NCI-H187 (cell line): ENCODE data around the gene ZNF853.

Experiments used
- DNase-seq, 2 experiments: peaks; one replicate each; lab custom pipeline; 2025; lab: John Stamatoyannopoulos, UW

ZNF853 gene

DNA sequence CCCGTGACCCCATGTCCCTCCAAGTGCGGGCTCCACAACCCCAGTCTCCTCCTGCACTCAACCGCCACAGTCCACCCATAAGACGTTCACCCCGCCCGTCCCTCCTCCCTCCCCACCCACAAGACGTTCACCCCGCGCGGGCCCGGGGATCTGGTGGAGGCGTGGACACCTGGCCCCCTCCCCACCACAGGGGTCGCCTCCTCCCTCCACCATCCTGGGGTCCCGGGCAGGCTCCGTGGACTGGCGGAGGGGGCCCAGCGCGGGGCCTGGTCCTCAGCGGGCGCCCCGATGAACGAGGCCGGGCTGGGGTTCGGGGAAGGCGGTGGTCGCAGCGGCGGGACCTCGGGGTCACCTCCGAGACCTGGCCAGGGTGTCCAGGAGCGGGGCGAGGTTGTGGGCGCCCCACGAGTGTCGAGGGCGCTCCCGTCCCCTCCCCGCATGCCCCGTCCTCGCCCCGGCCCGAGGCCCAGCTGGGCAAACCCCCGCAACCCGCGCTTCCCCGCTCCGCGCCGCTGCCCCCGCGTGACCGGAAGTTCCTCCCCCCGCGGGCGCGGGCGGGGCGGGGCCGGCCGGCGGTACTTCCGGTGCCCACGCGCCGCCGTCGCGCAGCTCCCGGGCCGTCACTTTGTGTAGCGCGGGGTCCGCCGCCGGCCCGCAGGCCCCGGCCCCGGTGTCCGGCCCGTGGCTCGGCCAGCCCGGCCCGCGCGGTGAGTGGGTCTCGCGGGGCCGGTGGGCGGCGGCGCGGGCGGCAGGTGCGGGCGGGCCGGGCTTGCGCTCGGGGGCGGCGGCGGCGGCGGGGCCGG lies 21.5 kb downstream of the ZNF853 start, which contains the start of gene ZNF316:
Gene ZNF316 (plus strand): TSS at position 578 of the 803 bp plus-strand sequence. CDS start 5,092 bp downstream, outside the sequence.
- DNase-seq = no peak

DNA sequence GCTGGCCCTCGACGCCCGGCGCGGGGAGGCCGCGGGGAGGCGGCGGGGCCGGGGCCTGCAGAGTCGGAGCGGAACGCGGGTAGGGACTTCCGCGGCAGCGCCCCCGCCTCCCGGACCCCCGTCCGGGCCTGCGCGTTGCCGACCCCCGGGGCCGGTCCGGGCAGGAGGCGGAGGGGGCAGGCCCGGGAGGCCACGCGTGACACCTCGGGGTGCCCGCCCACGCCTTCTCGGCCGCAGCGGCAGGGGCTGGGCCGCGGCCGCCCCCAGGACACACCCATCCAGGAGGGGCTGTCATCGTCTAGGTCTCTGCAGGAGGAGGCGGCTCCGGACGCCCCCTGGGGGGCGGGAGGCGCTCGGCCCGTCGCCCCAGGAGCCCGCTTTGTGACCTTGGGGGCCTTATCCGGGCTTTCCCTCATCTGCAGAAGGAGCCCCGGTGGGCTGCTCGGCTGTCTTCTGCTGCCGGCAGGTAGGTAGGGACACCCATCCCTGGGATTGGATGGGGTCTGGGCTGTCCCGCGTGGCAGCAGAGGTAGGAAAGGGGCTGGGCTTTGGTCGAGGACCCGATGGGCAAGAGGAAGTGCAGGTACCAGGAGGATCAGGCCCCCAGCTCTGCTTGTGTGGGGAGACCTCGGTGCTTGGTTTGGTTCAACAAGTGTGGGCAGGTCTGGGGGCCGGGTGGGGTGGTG lies 22.3 kb downstream of the ZNF853 start:
- DNase-seq = no peak

DNA sequence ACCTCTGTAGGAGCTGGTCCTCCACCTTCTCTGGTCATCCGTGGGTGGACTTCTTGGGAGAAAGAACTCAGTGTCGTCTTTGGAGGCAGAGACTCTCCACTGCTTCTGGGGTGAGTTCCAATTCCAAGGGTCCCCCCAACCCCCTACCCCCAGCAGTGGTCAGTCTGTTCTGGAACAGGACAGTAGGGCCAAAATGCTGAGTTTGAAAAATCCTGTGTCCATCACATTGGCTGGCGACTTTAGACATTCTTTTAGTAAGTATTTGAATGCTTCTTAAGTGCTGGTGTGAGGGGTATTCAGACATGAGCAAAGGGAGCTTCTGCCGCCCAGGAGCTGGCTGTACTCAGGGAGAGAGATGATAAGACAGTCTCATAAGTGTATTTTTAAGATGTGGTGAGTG lies 23.6 kb downstream of the ZNF853 start:
- DNase-seq = no peak

DNA sequence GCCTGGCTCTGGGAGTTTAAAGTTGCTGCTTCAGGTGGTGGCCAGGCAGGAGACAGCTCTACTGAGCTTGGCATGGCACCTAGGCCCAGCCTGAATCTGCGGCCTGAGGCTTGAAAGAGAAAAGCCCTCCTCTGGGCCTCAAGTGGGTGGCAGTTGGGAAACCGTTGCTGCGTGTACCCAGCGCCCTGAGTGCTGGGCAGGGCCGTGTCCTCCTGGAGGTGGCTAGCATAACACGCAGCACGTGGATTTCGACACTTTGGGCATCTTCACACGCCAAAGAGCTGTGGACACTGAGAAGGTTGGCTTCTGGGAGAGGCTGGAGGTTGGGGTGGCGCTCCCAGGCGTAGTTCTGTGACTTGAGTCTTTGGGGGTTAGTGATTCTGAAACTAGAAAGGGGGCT lies 24.2 kb downstream of the ZNF853 start:
- no peak for DNase-seq

DNA sequence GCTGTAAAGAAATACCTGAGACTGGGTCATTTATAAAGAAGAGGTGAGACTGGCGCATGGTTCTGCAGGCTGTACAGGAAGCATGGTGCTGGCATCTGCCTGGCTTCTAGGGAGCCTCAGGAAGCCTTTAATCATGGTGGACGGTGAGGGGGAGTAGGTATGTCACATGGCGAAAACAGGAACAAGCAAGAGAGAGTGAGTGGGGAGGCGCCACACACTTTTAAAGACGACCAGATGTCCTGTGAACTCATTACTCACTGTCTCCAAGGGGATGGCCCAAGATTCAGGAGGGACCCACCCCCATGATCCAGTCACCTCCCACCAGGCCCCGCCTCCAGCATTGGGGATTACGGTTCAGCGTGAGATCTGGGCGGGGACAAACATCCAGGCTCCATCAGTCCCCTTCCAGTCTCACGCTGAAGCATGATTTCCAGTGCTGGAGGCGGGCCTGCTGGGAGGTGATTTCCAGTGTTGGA lies 24.9 kb downstream of the ZNF853 start:
- no peak for DNase-seq

DNA sequence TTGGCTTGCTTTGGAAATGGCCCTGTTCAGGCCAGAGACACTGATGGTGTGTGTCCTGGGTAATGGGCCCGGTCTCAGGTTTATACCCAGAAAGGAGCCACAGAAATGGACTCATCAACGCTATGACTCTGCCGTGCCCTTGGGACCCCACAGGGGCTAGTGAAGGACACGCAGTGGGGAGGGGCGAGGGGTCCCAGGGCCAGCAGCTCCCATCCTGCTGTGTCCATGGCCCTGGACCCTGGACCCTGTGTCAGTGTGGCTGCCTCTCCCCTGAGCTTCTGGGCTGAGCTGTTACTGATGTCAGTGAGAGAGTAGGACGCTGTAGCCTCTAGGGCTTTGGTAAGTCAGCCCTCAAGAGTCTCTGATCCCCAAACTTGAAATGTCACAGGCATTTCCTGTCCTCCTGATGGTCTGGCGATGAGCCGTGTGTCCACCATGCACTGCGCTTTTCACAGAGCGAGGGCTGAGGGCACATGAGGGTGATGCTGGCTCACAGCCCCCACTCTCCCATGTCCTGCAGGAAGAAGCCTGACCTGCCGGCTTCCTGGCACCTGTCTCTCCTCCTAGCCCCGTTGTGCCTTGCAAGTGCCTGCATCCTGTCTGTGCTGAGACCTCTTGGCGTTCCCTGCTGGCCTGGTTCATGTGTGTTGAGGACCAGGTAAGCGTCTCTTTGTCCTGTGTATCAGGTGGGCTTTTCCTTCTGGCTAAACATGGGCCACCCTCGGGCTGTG lies 26.1 kb downstream of the ZNF853 start:
- DNase-seq = no peak

DNA sequence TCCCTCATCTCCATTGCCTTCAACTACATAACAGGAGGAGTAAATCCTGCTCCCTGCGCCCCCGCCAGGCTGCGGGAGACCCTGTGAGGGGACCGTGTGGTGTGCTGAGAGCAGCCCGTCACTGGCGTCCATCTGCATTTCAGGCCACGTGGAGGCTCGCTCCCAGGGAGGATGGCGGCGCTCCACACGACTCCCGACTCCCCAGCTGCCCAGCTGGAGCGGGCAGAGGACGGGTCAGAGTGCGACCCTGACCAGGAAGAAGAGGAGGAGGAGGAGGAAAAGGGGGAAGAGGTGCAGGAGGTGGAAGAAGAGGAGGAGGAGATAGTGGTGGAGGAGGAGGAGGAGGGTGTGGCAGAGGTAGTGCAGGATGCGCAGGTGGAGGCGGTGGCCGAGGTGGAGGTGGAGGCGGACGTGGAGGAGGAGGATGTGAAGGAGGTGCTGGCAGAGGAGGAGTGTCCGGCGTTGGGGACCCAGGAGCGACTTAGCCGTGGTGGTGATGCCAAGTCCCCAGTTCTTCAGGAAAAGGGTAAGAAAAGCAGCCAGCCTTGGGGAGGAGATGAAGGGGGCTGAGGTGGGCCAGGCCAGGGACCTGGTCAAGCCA lies 26.9 kb downstream of the ZNF853 start:
- no peak for DNase-seq

DNA sequence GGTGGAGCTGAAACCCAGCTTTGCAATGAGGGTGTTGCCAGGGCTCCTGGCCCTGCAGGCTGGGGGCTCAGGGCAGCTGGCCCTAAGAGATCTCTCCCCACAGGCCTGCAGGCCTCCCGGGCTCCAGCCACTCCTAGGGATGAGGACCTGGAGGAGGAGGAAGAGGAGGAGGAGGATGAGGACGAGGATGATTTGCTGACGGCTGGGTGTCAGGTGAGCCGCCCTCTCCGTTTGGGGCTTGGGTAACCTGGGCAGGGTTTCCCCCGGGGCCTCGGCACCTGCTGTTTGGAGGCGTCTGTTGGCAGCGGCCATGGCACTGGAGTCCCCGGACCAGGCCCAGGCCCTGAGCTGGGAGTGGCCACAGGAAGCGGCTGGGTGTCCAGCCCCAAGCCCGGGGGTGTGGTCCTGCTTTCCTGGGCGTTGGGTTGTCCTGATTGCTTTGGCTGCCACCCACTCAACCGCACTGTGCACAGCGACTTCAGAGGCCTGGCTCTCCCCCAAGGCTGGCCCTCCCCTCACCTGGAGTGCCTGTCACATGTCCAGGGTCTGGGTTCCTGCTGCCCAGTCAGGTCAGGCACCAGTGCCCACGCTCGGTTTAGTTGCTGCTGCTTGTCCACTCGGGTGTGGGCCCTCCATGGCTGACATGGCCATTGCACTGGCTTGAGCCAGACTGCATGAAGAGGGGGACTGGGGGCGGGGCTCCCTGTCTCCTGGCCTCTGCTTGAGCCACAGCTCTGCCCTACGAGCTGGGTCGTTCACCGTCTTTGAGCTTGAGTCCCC lies 27.6 kb downstream of the ZNF853 start:
- no peak for DNase-seq

DNA sequence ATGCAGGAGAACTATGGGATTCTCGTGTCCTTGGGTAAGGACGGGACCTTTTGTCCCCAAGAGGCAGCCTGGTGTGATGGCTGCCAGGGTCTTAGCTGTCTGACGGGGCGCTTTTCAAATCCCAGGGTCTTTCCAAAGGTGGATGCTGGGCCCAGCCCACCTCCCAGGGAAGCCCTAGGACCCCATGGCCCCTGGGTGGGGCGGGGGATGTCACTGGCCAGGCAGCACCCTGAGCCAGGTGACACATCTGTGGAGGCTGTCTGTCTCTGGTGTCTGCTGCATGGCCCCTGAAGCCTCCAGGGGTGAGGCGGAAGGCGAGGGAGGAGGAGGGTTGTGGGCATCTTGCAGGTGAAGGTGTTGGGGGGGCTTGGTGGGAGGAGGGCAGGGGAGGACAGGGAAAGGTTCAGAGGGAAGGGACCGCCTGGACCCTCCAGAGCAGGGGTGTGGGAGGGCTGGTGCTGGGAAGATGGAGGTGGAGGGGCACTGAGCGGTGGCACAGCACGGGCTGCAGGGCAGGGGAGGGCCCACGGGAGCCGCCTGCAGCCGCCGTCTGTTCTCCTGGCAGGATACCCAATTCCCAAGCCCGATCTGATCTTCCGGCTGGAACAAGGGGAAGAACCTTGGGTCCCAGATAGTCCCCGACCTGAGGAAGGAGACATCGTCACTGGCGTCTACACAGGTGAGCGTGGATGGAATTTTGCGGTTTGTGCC lies 28.7 kb downstream of the ZNF853 start:
- DNase-seq = no peak

DNA sequence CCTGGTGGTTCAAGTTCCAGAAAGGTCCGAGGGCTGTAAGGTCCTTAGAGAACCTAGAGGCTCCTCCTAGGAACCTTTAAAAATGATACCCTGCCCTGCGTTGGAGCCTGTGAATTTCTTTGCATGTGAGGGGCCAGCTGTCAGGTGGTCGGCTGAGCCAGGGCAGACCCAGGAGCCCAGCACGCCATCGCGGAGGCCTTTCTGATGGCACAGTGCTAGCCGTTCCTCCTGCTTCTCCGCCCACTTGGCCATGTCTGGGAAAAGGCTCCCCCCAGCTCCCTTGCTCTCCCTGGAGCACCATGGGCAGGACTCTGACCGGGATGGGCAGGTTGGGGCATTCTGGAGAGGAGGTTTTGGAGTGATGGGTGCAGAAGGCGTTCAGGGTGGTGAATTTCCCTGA lies 29.3 kb downstream of the ZNF853 start:
- DNase-seq = no peak

DNA sequence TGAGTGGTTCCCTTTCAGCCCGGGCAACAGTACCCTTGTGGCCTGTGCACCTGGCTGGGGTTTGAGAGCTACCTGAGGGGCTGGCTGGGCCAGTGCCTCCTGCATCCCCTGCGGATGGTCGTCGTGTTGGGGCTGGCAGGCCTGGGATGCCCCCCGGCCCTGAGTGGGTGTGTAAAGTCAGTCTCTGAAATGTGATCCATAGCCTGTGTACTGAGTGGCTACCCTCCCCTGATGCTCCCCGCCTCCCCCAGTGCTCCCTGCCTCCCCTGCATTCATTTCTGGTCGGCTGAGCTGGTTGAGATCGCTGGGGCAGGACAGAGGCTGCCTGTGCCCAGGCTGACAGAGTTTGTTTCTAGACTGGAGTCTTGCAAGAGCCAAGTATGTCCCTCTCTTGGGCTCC lies 31.1 kb downstream of the ZNF853 start:
- DNase-seq = no peak

DNA sequence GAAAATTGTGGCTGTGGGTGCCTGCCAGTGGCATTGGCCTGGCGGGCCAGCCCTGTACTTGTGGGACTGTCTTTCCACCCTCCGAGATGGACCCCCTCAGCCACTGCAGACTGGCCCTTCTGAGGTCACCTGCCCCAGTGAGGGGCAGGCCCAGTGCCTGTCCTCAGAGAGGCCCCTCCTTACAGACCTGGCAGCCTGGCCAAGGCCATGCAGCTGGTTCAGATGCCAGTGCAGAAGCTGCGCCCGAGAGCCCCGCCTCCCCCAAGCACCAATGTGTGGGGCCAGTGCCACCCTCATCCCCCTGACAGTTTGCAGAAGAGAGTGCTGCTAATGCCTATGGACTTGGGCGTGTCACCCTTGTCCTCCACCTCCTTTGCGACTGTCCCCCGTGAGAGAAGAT lies 31.7 kb downstream of the ZNF853 start:
- DNase-seq = no peak

DNA sequence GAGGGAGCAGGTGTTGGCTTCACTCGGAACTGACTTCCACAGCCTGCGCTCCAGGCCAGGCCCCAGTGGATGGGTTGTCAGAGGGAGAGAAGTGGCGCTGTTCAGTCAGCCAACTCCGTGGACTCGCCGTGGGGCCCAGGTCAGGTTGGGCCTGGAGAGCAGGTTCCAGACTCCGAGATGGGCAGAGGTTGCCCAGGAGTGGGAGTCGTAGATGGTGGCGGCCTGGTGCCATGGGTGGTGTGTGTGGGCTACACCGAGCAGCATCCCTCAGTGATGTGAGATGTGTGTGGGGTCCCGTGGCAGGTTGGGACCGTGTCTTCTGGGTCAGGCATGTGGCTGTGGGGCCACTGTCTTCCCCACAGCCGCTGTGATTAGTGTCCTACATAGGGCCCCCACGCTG lies 32.1 kb downstream of the ZNF853 start:
- DNase-seq = no peak

DNA sequence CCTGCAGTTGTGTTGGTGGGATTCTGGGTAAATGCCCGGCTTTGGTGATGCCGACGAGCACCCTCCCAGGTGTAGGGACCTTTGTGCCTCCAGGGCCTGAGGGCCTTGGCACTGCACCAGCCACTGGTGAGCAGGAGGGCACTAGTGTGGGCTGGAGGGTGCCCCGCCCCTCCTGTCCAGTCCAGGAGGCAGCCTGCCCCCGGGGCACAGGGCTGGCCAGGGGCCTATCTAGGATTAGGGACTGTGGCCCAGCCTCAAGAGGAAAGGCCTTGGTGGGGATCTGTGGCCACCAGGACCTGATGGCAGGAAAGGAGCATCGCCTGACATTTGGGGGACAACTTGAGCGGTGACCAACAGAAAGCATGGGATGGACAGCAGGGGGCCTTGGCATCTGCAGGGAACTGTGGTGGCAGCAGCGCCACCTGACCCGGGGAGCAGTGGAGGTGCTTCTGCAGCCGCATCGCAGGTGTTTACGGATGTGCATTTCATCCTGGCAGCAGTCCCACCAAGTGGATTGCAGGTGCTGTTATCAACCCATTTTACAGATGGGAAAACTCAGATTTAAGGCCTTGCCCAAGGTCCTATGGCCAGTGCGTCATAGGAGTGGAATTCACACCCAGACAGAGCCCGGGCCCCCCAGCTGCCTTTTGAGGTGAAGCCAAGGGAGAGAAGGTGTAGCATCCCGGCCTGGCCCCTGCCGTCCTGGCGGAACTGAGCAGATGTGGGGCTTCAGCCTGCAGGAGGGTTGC lies 32.8 kb downstream of the ZNF853 start:
- DNase-seq = no peak

DNA sequence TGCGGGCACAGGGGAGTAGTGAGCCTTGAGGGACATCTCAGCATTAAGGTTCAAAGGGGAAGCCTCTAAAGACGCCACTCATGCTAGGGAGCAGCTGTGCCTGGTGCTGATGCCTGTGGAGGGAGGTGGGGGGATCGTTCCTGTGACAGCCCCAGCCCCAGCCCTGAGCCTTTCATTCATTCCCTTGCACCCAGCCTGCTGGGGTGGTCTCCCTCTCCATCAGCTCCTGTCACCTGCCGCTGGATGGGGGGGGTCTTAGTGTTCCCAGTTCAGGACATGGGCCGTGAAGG lies 33.4 kb downstream of the ZNF853 start:
- DNase-seq = no peak

DNA sequence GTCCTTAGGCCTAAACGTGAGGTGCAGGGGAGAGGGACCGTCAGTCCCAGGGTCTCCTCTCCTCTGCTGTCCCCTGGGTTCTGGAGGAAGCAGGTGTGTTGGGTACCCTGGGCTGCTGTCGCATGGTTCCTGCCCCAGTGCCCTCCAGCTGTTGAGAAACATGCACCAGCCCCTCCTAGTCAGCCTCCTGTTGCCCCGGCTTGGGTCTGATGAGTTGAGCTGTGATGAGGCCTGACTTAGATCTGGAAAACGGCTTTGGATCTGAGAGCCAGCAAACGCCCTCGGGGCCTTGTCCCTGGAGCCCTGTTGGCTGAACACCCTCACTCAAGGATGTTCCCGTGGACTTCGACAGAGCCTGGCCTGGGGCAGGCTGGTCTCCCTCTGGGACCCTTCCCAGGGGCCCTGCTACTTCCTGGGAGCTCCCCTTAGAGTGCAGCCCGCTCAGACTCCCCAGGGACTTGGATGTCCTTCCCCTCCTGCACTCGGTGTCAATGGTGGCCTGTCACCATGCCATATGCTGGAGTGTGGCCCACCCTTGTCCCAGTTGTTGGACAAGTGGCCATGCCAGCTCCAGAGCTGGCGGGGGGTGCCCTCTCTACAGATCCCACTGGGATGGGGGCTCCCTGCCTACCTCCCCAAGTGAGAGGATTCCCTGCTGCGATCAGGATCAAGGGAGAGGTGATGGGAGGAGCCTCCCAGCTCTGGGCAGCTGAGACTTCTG lies 34.0 kb downstream of the ZNF853 start:
- DNase-seq = no peak

DNA sequence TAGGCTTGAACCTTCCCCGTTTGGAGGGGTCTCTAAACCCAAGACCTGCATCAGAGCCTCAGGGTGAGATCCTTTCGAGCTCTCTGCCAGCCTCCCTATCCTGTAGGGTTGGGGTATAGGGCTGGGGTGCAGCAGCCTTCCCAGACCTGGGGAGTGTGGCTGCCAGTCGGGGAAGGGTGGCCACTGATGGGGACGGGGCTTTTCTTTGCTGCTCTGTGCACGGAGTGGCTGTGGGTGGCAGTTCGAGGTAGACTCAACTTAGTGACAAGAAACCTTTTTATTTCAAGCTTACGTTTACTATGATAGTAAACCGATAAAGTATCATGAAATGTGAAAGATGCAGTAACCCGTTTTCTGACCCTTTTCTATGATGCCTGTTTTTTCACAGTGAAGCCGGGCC lies 34.7 kb downstream of the ZNF853 start:
- no peak for DNase-seq

DNA sequence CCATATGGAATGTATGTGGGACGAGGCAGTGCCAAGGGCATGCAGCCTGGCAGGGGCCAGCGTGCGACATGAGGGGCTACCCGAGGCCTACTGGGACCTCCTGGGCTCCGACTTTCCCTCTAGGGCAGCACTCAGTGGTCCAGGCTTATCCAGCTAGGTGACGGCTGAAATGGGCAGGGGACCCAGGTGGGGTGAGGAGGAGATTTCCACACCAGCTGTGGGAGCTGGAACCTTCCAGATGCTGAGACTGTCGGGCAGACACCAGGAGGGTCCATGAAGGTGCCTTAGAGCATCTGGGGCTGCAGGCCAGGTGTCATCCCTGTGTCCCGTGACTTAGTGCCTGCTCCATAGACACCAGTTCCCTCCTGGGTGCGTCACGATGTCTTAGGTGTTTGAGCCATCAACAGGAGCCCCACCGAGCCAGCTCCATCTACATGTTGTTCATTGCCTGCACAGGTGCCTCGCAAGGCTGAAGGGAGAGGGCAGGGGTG lies 35.2 kb downstream of the ZNF853 start:
- no peak for DNase-seq

DNA sequence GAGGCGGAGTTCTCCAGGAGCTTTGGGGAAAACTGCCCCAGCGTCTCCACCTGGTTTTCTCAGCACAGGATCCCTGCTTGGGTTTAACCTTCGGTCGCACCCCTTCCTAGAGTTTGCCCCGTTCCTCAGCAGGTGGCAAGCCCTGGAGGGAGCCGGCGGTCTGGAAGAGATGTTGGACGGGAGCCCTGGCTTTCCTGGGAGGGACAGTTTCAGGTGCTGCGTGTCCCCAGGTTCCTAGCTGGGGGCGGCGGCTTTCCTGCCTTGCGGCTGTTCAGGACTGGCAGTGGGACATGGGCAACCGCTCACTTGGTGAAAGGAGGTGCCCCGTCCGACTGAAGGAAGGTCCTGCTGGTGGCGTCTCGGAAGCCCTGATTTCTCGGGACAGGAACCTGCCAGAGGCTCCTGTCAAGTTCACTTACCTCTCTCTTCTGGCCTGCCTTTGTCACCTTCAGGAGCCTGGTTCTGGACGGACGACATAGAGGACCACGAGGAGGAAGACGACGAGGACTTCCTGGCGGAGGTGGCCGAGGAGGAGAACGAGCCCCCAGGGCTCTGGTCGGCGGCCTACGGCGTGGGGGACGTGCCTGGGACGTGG lies 36.5 kb downstream of the ZNF853 start:
- DNase-seq = no peak
